ENCODE data around the gene S100A5.
"Not testable (repeated sequence)": the region's sequence is repeated elsewhere in the genome, so short reads cannot be mapped to it uniquely, and the experiment has no call there.

S100A5 gene, protein sequence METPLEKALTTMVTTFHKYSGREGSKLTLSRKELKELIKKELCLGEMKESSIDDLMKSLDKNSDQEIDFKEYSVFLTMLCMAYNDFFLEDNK

DNA sequence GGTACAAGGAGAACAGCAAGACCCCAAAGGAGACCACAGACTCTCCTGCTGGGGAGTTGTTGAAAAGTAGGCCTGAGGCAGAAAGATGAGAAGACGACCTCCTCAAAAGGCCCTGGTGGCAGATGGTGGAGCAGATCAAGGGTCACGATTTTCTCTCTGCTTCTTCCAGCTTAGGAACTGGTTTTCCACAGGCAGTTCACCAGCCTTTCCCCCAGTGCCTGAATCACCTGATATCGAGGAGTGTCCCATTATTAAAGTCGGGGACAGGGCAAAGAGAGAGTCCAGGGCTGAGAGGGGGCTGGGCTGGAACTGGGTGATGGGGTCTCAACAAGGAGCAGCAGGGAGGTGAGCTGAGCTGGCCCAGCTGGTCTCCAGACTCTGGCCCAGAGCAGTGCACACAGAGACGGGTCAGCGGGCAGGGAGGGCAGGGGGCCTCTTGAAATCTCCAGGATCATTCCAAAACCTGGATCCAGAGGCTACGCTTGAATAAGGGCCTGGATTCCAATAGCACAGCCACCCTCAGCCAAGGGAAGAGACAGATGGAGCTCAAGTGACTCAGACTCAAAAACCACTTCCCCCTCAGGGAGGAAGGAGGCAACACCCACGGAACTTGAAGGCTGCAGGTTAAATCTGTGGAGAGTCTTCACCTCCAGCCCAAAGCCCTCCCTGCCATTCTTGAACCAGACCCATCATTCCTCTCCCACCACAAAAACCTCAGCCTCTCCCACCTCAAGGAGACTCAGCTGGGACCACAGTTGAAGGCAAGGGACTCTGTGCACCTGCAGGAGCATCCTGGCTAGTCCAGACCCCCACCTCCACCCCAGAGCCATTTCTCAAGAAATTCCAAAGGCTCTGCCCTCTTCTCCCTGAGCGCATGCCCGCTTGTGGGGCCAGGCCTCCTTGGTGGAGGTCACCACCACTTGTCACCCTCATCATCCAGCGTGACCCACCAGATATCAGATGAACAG, at the start of gene S100A5:
Gene S100A5 (minus strand): TSS at position 541 of the 968 bp plus-strand sequence. CDS start 743 bp downstream, outside the sequence.
- in situ Hi-C loops (cut with MboI; ENCODE audit: low sequenced_read_pairs): no loop called here

DNA sequence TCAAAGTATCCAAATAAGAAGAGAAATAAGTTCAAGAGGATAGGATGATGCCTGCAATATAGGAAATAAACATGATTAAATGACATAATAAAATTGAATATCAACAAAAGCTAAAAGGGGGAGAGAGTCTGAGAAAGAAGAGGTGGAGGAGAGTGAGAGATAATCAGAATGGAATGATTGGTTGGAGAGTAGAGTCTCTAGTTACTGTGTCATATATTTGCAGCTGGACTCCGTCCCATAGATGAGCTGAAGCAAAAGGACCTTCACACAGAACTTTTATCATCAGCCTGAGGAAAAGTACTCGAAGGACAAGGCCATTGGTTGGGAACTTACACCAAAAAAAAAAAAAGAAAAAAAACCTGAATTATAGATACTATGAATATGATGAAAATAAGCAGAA, 47.7 kb upstream of the S100A5 start:
- in situ Hi-C loops (cut with MboI; ENCODE audit: low sequenced_read_pairs): no loop called here

DNA sequence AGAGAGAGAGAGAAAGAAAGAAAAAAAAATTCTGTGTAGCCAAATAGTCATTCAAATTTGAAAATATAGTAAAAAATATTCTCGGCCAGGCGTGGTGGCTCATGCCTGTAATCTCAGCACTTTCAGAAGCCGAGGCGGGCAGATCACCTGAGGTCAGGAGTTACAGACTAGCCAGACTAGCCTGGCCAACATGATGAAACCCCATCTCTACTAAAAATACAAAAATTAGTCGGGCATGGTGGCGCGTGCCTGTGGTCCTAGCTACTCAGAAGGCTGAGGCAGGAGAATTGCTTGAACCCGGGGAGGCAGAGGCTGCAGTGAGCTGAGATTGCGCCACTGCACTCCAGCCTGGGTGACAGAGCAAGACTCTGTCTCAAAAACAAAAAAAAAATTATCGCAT, 47.3 kb upstream of the S100A5 start:
- in situ Hi-C loops (cut with MboI; ENCODE audit: low sequenced_read_pairs): not testable (repeated sequence)

DNA sequence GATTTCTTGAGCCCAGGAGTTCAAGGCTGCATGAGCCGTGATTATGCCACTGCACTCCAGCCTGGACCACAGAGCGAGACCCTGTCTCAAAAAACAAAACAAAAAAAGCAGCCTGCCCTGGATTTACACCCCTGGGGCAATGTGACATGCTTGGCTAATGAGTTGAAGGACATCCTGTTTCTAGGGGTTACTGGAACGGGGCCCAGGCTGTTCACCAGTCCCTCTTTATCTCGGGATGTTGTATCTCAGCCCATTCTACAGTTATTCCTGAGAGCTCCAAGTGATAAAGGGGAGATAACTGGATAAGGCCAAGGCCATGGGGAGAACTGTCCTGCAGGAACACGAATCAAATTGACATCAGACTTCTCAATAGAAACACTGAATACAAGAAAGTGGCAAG, 46.6 kb upstream of the S100A5 start:
- in situ Hi-C loops (cut with MboI; ENCODE audit: low sequenced_read_pairs): no loop called here

DNA sequence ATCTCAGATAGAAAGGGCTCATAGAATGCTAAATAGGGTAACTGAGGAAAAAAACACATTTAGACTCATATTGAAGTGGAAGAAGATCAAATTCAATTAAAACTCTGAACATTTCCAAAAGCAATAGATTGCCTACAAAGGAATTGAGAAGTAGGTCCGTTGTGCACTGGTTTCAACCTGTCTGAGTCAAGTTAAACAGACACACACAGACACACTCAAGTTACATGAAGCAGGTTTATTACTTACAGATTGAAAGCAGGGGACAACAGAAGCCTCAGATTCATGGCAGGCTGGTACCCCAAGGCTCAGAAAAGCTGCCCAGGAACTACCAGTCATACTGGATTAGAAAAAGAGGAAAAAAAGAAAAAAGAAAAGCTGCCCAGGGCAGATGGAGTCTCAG, 45.6 kb upstream of the S100A5 start:
- in situ Hi-C loops (cut with MboI; ENCODE audit: low sequenced_read_pairs): no loop called here

DNA sequence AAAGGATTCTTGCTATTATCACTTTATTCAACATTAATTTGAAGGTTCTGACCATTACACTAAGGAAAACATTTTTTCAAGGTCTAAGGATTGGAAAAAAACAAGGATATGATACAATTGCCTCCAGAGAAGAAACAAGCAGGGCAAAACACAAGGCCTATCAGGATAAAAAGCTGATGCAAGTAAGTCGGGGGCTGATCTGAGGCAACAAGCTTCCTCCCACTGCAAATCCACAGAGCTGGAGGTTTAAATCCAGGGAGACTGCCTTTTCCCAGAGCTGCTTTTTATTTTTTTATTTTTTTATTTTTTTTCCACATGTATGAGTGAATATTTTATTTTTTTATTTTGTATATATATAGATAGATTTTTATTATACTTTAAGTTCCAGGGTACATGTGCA, 44.3 kb upstream of the S100A5 start:
- in situ Hi-C loops (cut with MboI; ENCODE audit: low sequenced_read_pairs): no loop called here

DNA sequence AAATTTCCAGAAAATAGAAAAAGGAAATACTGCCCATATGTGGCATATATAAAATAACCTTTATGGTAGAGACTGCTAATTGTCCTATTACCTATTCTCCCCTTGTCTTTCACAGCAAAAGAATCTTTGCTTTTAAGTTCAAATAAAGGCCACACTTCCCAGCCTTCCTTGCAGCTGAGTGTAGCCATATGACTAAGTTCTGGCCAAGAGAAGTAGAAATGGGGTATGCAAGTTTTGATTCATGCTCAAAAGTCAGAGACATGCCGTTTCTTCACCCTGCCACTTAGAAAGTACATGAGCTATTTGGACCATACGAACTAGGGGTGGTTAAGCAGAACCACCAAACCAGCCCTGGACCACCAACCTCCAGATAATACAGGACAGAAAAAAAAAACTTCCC, 43.2 kb upstream of the S100A5 start:
- in situ Hi-C loops (cut with MboI; ENCODE audit: low sequenced_read_pairs): no loop called here

DNA sequence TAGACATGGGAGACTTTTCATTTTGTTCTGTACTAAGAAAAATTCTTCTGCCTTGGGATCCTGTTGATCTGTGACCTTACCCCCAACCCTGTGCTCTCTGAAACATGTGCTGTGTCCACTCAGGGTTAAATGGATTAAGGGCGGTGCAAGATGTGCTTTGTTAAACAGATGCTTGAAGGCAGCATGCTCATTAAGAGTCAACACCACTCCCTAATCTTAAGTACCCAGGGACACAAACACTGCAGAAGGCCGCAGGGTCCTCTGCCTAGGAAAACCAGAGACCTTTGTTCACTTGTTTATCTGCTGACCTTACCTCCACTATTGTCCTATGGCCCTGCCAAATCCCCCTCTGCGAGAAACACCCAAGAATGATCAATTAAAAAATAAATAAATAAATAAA, 42.8 kb upstream of the S100A5 start:
- in situ Hi-C loops (cut with MboI; ENCODE audit: low sequenced_read_pairs): not testable (repeated sequence)

DNA sequence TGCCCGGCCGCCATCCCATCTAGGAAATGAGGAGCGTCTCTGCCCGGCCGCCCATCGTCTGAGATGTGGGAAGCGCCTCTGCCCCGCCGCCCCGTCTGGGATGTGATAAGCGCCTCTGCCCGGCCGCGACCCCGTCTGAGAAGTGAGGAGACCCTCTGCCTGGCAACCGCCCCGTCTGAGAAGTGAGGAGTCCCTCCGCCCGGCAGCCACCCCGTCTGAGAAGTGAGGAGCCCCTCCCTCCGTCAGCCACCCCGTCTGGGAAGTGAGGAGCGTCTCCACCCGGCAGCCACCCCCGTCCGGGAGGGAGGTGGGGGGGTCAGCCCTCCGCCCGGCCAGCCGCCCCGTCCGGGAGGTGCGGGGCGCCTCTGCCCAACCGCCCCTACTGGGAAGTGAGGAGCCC, 42.1 kb upstream of the S100A5 start:
- in situ Hi-C loops (cut with MboI; ENCODE audit: low sequenced_read_pairs): not testable (repeated sequence)

DNA sequence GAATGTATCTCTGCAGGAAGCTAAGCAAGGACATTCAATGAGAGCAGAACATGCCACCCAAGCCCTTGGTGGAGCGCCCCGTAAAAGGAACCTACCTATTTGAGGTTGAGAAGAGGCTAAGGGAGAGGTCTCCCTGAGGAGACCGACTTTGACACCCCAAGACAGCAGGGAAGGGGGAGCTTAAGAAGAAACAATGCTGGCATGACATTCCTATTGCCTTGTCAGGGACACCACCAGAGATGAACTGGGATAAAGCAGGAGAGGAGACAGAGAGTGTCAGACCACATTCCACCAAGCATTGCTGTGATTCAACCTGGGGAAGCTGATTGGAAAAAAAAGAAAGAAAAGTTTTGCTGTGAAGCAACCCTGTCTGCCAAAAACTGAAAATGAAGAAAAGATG, 38.2 kb upstream of the S100A5 start:
- in situ Hi-C loops (cut with MboI; ENCODE audit: low sequenced_read_pairs): loop anchor here (10.0 kb wide), 1 partner anchor 46 kb away; the partner anchor contains the start of genes S100A1 and S100A13

DNA sequence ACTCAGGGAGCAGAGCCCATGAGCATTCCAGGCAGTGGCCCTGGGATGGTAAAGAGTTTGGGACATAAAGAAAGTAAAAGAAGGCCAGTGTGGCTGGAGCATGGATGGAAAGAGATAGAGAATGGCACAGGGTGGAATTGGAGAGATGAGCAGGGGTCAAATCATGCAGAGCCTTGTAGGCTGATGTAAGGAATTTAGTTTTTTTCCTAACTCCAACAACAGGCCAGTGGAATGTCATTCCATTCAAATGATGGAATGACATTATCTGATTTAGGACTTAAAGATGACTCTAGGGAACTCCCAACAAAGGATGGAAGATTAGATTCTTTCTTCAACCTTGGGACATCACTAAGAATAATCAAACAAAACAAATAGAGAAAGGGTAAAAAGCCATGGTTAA, 37.8 kb upstream of the S100A5 start:
- in situ Hi-C loops (cut with MboI; ENCODE audit: low sequenced_read_pairs): loop anchor here (10.0 kb wide), 1 partner anchor 46 kb away; the partner anchor contains the start of genes S100A1 and S100A13

DNA sequence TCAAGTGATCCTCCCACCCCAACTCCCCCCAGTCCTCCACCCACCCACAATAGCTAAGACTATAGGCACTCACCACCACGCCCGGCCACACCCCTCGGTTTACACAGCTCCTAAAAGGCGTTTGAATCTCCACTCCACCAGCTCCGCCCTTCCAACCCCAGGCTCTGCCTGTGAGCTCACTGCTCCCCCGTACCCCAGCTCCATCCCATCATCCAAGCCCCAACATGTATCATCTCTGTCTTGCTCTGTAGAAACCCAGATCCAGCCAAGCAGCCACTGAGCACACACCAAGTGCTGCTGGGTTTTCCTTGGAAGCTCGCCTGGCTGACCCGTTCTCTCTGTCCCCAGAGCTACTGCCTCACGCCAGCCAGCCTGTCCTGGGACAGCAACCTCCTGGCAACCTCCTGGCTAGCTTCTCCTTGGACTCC, 36.9 kb upstream of the S100A5 start:
- in situ Hi-C loops (cut with MboI; ENCODE audit: low sequenced_read_pairs): loop anchor here (10.0 kb wide), 1 partner anchor 47 kb away; the partner anchor contains the start of genes S100A1 and S100A13

DNA sequence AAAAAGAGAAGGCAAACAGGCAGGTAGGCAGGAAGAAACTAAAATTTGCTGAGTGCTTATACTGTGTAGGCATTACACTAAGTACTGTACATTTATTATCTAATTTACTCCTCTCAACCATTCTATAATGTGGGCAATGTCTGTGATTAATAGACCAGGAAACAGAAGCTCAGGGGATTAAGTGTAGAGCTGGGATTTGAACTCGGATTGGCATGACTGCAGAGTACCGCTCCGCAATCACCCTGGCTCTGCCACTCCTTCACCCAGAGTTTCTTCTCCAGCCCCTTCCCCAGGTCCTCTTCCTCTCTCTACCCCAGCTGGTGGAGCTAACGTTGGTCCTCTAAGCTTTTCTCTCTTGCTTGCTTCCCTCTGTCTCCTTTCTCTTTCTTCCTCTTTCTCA, 36.4 kb upstream of the S100A5 start:
- in situ Hi-C loops (cut with MboI; ENCODE audit: low sequenced_read_pairs): loop anchor here (10.0 kb wide), 1 partner anchor 48 kb away; the partner anchor contains the start of genes S100A1 and S100A13

DNA sequence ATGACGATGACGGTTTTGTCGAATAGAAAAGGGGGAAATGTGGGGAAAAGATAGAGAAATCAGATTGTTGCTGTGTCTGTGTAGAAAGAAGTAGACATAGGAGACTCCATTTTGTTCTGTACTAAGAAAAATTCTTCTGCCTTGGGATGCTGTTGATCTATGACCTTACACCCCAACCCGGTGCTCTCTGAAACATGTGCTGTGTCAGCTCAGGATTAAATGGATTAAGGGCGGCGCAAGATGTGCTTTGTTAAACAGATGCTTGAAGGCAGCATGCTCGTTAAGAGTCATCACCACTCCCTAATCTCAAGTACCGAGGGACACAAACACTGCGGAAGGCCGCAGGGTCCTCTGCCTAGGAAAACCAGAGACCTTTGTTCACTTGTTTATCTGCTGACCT, 34.8 kb upstream of the S100A5 start:
- in situ Hi-C loops (cut with MboI; ENCODE audit: low sequenced_read_pairs): loop anchor here (10.0 kb wide), 1 partner anchor 49 kb away; the partner anchor contains the start of genes S100A1 and S100A13

DNA sequence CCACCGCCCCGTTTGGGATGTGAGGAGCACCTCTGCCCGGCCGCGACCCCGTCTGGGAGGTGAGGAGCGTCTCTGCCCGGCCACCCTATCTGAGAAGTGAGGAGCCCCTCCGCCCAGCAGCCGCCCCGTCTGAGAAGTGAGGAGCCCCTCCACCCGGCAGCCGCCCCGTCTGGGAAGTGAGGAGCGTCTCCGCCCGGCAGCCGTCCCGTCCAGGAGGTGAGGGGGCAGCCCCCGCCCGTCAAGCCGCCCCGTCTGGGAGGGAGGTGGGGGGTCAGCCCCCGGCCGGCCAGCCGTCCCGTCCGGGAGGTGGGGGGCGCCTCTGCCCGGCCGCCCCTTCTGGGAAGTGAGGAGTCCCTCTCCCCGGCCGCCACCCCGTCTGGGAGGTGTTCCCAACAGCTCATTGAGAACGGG, 34.4 kb upstream of the S100A5 start:
- in situ Hi-C loops (cut with MboI; ENCODE audit: low sequenced_read_pairs): loop anchor here (10.0 kb wide), 1 partner anchor 50 kb away; the partner anchor contains the start of genes S100A1 and S100A13

DNA sequence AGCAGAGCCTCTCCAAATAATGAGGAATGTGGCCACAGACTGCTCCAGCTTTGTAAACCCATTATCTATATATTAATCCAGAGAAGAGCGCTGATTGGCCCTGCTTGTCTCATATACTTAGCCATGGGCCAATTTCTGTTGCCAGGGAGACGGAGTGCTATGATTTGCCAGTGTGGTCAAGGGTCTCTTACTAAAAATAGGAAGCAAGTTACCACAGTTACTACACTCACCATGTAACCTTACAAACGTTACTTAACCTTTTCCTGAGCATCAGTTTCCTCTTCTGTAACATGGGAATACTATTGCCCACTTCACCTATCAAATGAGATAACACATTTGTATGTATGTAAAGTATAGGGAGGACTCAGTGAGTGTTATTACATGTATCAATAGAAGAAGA, 32.6 kb upstream of the S100A5 start:
- in situ Hi-C loops (cut with MboI; ENCODE audit: low sequenced_read_pairs): loop anchor here (10.0 kb wide), 1 partner anchor 51 kb away; the partner anchor contains the start of genes S100A1 and S100A13

DNA sequence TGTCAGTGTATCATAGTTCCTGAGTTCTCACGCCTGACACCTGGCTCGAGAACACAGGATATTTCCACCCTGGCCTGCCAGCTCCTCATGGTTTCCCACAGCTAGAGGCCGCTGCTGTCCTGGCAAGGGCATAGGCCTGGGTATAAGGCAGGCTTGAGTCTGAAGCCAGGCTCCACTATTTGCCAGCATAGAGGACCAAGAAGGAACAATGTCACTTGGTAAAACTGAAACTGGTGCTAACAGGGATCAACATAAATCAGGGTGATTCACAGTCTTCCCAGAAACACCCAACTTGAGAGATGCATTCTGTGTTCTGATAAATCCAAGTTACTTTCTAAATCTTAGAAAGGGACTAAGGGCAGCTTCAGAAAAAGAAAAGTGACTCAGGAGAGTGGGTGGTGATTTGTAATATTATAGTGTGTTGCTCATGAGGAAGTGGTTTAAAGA, 31.9 kb upstream of the S100A5 start:
- in situ Hi-C loops (cut with MboI; ENCODE audit: low sequenced_read_pairs): loop anchor here (10.0 kb wide), 1 partner anchor 52 kb away; the partner anchor contains the start of genes S100A1 and S100A13

DNA sequence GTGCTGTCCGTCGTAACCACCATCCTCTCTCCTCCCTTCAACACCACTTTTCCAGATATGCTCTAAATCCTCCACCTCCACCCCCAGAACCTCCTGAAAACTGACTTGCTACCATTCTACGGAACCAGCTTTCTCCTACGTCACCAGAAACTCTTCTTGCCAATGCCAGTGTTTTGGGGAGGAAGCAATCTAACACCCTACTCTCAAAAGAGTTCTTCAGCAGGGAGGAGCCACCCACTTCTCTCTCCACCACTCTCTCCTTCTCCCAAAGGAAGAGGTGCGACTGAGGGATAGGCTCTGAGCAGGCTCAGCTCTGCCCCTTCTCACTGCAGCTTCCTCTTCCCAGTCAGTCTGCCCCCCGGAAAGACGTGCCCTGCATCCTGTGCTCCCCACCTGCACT, 31.0 kb upstream of the S100A5 start:
- in situ Hi-C loops (cut with MboI; ENCODE audit: low sequenced_read_pairs): loop anchor here (10.0 kb wide), 1 partner anchor 53 kb away; the partner anchor contains the start of genes S100A1 and S100A13

DNA sequence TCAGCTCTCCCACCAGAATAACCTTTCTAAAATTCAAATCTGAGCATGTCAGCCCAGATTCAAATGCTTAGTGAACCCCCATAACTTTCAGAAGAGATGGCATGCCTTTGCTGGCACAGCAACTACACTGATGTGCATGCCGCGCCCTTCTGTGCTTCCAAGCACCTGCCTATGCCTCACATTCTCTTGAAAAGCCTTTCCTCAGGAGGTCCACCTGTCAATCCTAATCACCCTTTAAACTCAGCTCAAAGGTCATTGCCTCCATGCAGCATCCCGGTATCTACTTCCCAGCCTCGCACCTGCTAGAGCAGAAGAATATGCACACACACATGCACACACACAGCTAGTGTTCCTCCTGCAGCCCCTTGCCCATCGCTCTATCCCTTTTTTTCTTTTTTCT, 30.1 kb upstream of the S100A5 start:
- in situ Hi-C loops (cut with MboI; ENCODE audit: low sequenced_read_pairs): loop anchor here (10.0 kb wide), 1 partner anchor 54 kb away; the partner anchor contains the start of genes S100A1 and S100A13

DNA sequence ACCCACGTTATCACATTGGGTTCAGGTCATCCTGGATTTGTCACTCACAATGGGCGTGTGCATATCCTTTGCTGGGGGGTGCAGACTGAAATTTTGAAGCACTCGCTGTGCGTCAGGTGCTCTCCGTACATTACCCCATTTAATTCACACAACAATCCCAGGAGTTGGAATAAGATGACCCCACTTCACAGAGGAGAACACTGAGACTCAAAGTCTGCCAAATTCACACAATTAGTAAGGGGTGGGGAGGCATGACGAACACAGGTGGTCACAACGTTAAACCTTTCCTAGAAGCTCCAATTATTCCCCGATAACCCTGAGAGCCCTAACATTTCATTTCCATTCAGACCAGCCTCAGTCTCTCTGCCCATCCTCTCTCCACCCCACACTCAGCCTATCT, 28.7 kb upstream of the S100A5 start:
- in situ Hi-C loops (cut with MboI; ENCODE audit: low sequenced_read_pairs): loop anchor here (5.0 to 10.0 kb wide), 2 partner anchors 37 to 55 kb away; no protein-coding TSS in a partner anchor

All from HL-60/S4 (cell line).